Endothelial cell of umbilical vein (primary cell): ENCODE data around the gene NAP1L1. TPM values are rescaled to one million over a fixed set of nuclear protein-coding genes. Genes with fewer than 3 reads are reported as not detected.

ENCODE experiments used
- BruUV-seq: library from RNA; stranded (reverse); fragments of 400-500 nt; replicated peaks from 2 replicates; lab custom pipeline; 2021; lab: Mats Ljungman, UMichigan
- CTCF ChIA-PET: fragments of 300-600, 350-600 bp; sonication (Branson Sonifier 250); formaldehyde crosslinking; loops from one replicate; lab custom pipeline; 2021; ENCODE audit warnings: antibody characterized with exemption, inconsistent platforms; lab: Charles Lee
- POLR2A ChIA-PET: fragments of 300-600, 350-600 bp; sonication (Branson Sonifier 250); formaldehyde crosslinking; loops from one replicate; lab custom pipeline; 2021; ENCODE audit warnings: antibody characterized with exemption, inconsistent platforms; lab: Charles Lee
- DNase-seq: peaks from one replicate; pipeline ENCODE4 v3.0.0-alpha.2; 2011; ENCODE audit warnings: low read depth, low spot score
- FAIRE-seq: peaks from 2 replicates; lab custom pipeline; 2011; peaks lifted over from hg19 to GRCh38; lab: Jason Lieb, UNC
- H2AFZ ChIP-seq: 2 replicates; pipeline ENCODE4 v1.6.0; 2012; ENCODE audit warnings: low read depth, low read length, control low read depth, inconsistent platforms
- H3K27ac ChIP-seq: 2 replicates; pipeline ENCODE4 v1.5.1; 2011; ENCODE audit warnings: low read depth, mild to moderate bottlenecking, control low read depth, low read length, moderate library complexity; ENCODE audit not compliant: insufficient read depth
- H3K27me3 ChIP-seq, 2 experiments: 2 replicates each; pipeline versions ENCODE4 v1.6.0 to v1.6.1; 2011; ENCODE audit warnings: low read length in 2 of 2, mixed read lengths in 1 of 2; ENCODE audit not compliant: control insufficient read depth in 2 of 2, insufficient read depth in 2 of 2
- H3K36me3 ChIP-seq, 2 experiments: 2 replicates in 1 of 2; 3 replicates in 1 of 2; pipeline ENCODE4 v1.5.1; 2011; ENCODE audit warnings: low read length in 2 of 2, mild to moderate bottlenecking in 1 of 2, moderate library complexity in 1 of 2; ENCODE audit not compliant: control insufficient read depth in 2 of 2, insufficient read depth in 2 of 2; ENCODE audit errors: extremely low read depth in 1 of 2
- H3K4me1 ChIP-seq: 3 replicates; pipeline ENCODE4 v1.5.1; 2011; ENCODE audit warnings: mild to moderate bottlenecking, low read length; ENCODE audit not compliant: control insufficient read depth, insufficient read depth; ENCODE audit errors: extremely low read depth
- H3K4me2 ChIP-seq: 2 replicates; pipeline ENCODE4 v1.6.1; 2011; ENCODE audit warnings: low read length, control low read depth, mixed read lengths; ENCODE audit not compliant: insufficient read depth
- H3K4me3 ChIP-seq, 3 experiments: fragments of 200-600 bp in 1 of 3; sonication (generic), shearing (Covaris generic) in 1 of 3; replicated peaks in 1 of 3; 2 replicates each; pipeline ENCODE4 v1.5.1; 2011 to 2016; ENCODE audit warnings: control low read depth in 3 of 3, low read length in 3 of 3, mild to moderate bottlenecking in 2 of 3, inconsistent platforms in 1 of 3, low read depth in 1 of 3, moderate library complexity in 1 of 3; ENCODE audit not compliant: insufficient read depth in 1 of 3
- H3K79me2 ChIP-seq: 2 replicates; pipeline ENCODE4 v1.6.0; 2012; ENCODE audit warnings: low read length, inconsistent platforms; ENCODE audit not compliant: control insufficient read depth, insufficient read depth
- H3K9ac ChIP-seq: replicated peaks from 2 replicates; pipeline ENCODE3; 2011; ENCODE audit warnings: low read length, control low read depth; ENCODE audit not compliant: insufficient read depth; ENCODE audit errors: extremely low read depth
- H3K9me1 ChIP-seq: replicated peaks from 3 replicates; pipeline ENCODE4 v1.6.0; 2011; ENCODE audit warnings: mild to moderate bottlenecking, low read length; ENCODE audit not compliant: control insufficient read depth, insufficient read depth; ENCODE audit errors: extremely low read depth
- H3K9me3 ChIP-seq: replicated peaks from 2 replicates; pipeline ENCODE4 v1.5.1; 2012; ENCODE audit warnings: low read length, inconsistent platforms; ENCODE audit not compliant: control insufficient read depth, insufficient read depth
- H4K20me1 ChIP-seq: replicated peaks from 2 replicates; pipeline ENCODE3; 2011; ENCODE audit warnings: mild to moderate bottlenecking, low read length; ENCODE audit not compliant: control insufficient read depth, insufficient read depth; ENCODE audit errors: extremely low read depth
- CTCF ChIP-seq, 2 donors: IDR thresholded peaks; 1 replicate in 1 of 2; 2 replicates in 1 of 2; pipeline ENCODE4 v1.5.1; 2011; ENCODE audit warnings: low read length in 2 of 2, mild to moderate bottlenecking in 2 of 2, moderate library complexity in 2 of 2, control low read depth in 1 of 2, inconsistent platforms in 1 of 2, low read depth in 1 of 2; ENCODE audit not compliant: insufficient read depth in 1 of 2; ENCODE audit errors: extremely low read depth in 1 of 2
- EZH2 ChIP-seq: IDR thresholded peaks from 2 replicates; pipeline ENCODE4 v1.6.1; 2012; ENCODE audit warnings: borderline replicate concordance, low read depth, mild to moderate bottlenecking, moderate library complexity, low read length, inconsistent platforms; ENCODE audit not compliant: severe bottlenecking
- FOS ChIP-seq: IDR thresholded peaks from 2 replicates; pipeline ENCODE4 v1.6.1; 2011; ENCODE audit warnings: mild to moderate bottlenecking, low read length, moderate library complexity, borderline replicate concordance; ENCODE audit not compliant: insufficient read depth
- GATA2 ChIP-seq: IDR thresholded peaks from 2 replicates; pipeline ENCODE4 v1.7.0; 2011; ENCODE audit warnings: low read depth, mild to moderate bottlenecking, moderate library complexity, mixed read lengths, low read length; ENCODE audit not compliant: insufficient read length, insufficient read depth
- JUN ChIP-seq: IDR thresholded peaks from 2 replicates; pipeline ENCODE4 v1.6.1; 2011; ENCODE audit warnings: borderline replicate concordance, low read depth; ENCODE audit not compliant: insufficient read length, insufficient read depth
- MYC ChIP-seq: IDR thresholded peaks from one replicate; pipeline ENCODE4 v1.6.1; 2011; ENCODE audit warnings: mild to moderate bottlenecking, low read depth, low read length
- POLR2A ChIP-seq: IDR thresholded peaks from 2 replicates; pipeline ENCODE4 v1.6.1; 2012; ENCODE audit warnings: low read depth, mild to moderate bottlenecking, control low read depth, low read length
- POLR2AphosphoS5 ChIP-seq: IDR thresholded peaks from 2 replicates; pipeline ENCODE4 v1.6.1; 2012; ENCODE audit warnings: low read depth, mild to moderate bottlenecking, control low read depth, low read length, moderate library complexity; ENCODE audit not compliant: insufficient read depth
- dilution Hi-C: fragments of 300-500 bp; cut with MboI; formaldehyde crosslinking; loops from one replicate; pipeline ENCODE4 v1.15.0; 2019; ENCODE audit warnings: low sequenced_read_pairs; ENCODE audit not compliant: extremely low pct_ligation_motif_present
- intact Hi-C: fragments of 100-400 bp; cut with micrococcal nuclease; formaldehyde crosslinking; loops from one replicate; pipeline ENCODE4 v1.10.0; 2022
- polyA plus RNA-seq, 4 experiments: library from polyadenylated mRNA; depleted of rRNA in 3 of 4; stranded (reverse) in 3 of 4; unstranded in 1 of 4; fragments of >200 nt; gene quantifications; 2 replicates each; pipeline versions ENCODE4 v1.2.1 to v1.2.3, GENCODE V29; 2011 to 2012; ENCODE audit warnings: missing spikeins in 1 of 4
- total RNA-seq: library from RNA; stranded (reverse); gene quantifications from 2 replicates; pipeline ENCODE4 v1.2.3, GENCODE V29; 2021
- TF ChIP-seq, protein P1 (sequence below): IDR thresholded peaks from 2 replicates; pipeline ENCODE4 v1.6.1; 2011; ENCODE audit not compliant: insufficient read depth, insufficient read length

NAP1L1 gene
- total and polyA plus RNA-seq, 2 donors (not counting 3 experiments of a cell fraction or from before 2014, with no cell fraction given): 127 to 649 TPM

- H2AFZ ChIP-seq: peak overlapping the region; percentile 30
- peak overlapping the region; percentile 99 for H3K9ac ChIP-seq
- ChIA-PET CTCF (interaction anchor here (0.6 to 6.6 kb wide), 40 partner anchors 11 to 547 kb away, joined by 3 to 95 read pairs (median 4); partner anchors contain the start of gene BBS10), POLR2A (interaction anchor here (0.6 to 3.3 kb wide), 25 partner anchors 13 to 548 kb away, joined by 3 to 20 read pairs (median 4); no protein-coding TSS in a partner anchor)
- TSS peak; percentile 50 for BruUV-seq
- H3K9me3 ChIP-seq: no peaks in the 10 kb centered on the region
- H3K27ac ChIP-seq: peak overlapping the region; percentile 87
- intact Hi-C loops: loop anchor here (5.0 to 10.0 kb wide), 2 partner anchors 248 to 395 kb away; no protein-coding TSS in a partner anchor
- DNase-seq (peak; percentile 74), FAIRE-seq (no peak)
- peaks cover 37% of the 10 kb centered on the region for H3K79me2 ChIP-seq
- peak overlapping the region; percentile 64 for H3K4me2 ChIP-seq
- no peaks in the 10 kb centered on the region for H4K20me1 ChIP-seq
- dilution Hi-C loops: loop anchor here (25.0 kb wide), 1 partner anchor 520 kb away; the partner anchor contains the start of gene KRR1
- H3K4me1 ChIP-seq: peaks cover 22% of the 10 kb centered on the region
- no peaks in the 10 kb centered on the region for H3K27me3 ChIP-seq
- TF ChIP-seq POLR2AphosphoS5 (no peak), GATA2 (no peak), EZH2 (no peak), FOS (no peak), JUN (no peak), CTCF (IDR thresholded peaks at IDR 0.05; ENCODE audit: extremely low read depth in 1 of 2, insufficient read depth in 1 of 2, low read depth in 1 of 2, low read length in 2 of 2) (no peak), POLR2A (no peak), MYC (no peak)
- TF ChIP-seq, protein P1, sequence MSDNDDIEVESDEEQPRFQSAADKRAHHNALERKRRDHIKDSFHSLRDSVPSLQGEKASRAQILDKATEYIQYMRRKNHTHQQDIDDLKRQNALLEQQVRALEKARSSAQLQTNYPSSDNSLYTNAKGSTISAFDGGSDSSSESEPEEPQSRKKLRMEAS: no peak
- no peaks in the 10 kb centered on the region for H3K9me1 ChIP-seq
- H3K36me3 ChIP-seq: peaks cover 0 to 8% of the 10 kb centered on the region in 2 experiments
- H3K4me3 ChIP-seq: peak overlapping the region; percentile 26 to 82 (median 31)
Measured at GRCh38 chr12:76032043-76032981, 52.2 kb downstream of the NAP1L1 start.
